ENCODE data around the gene EPHB4.
"Not testable (repeated sequence)": the region's sequence is repeated elsewhere in the genome, so short reads cannot be mapped to it uniquely, and the experiment has no call there.

The EPHB4 gene

GRCh38 chr7:100861616-100861985 lies 34.3 kb upstream of the EPHB4 start:
- H3K4me3 ChIP-seq (ENCODE audit: low read depth, low read length) = no peak overlapping the region
- DNase-seq (ENCODE audit: low read depth) = no peak
- TF ChIP-seq CTCF (conservative IDR thresholded peaks at IDR 0.05; ENCODE audit: low read depth, low read length) = no peak

GRCh38 chr7:100860702-100861615 lies 33.6 kb upstream of the EPHB4 start:
- no peak overlapping the region for H3K4me3 ChIP-seq (ENCODE audit: low read depth, low read length)
- TF ChIP-seq CTCF (conservative IDR thresholded peaks at IDR 0.05; ENCODE audit: low read depth, low read length) = no peak
- DNase-seq (ENCODE audit: low read depth) = no peak

GRCh38 chr7:100859856-100860255 lies 32.5 kb upstream of the EPHB4 start:
- TF ChIP-seq CTCF (conservative IDR thresholded peaks at IDR 0.05; ENCODE audit: low read depth, low read length) = no peak
- no peak for DNase-seq (ENCODE audit: low read depth)
- no peak overlapping the region for H3K4me3 ChIP-seq (ENCODE audit: low read depth, low read length)

- no peak for TF ChIP-seq CTCF (conservative IDR thresholded peaks at IDR 0.05; ENCODE audit: low read depth, low read length)
- no peak for DNase-seq (ENCODE audit: low read depth)
- no peak overlapping the region for H3K4me3 ChIP-seq (ENCODE audit: low read depth, low read length)
Observed at GRCh38 chr7:100856871-100857282, 29.6 kb upstream of the EPHB4 start.

GRCh38 chr7:100855515-100855914 lies 28.2 kb upstream of the EPHB4 start:
- no peak for TF ChIP-seq CTCF (conservative IDR thresholded peaks at IDR 0.05; ENCODE audit: low read depth, low read length)
- DNase-seq (ENCODE audit: low read depth) = no peak
- no peak overlapping the region for H3K4me3 ChIP-seq (ENCODE audit: low read depth, low read length)

GRCh38 chr7:100854899-100855298 lies 27.6 kb upstream of the EPHB4 start:
- H3K4me3 ChIP-seq (ENCODE audit: low read depth, low read length); DNase-seq (ENCODE audit: low read depth): not testable (repeated sequence)

GRCh38 chr7:100854146-100854895 lies 27.0 kb upstream of the EPHB4 start:
- DNase-seq (ENCODE audit: low read depth) = no peak
- H3K4me3 ChIP-seq (ENCODE audit: low read depth, low read length) = no peak overlapping the region

More at GRCh38 chr7:100854146-100854895, 27.0 kb upstream of the EPHB4 start:
- no peak for TF ChIP-seq CTCF (conservative IDR thresholded peaks at IDR 0.05; ENCODE audit: low read depth, low read length)

All from choroid plexus epithelial cell (primary cell).